A549 treated with DMSO at 1 μM for 4 hours (cell line): ENCODE data around the gene ASNS. TPM values are rescaled to one million over a fixed set of nuclear protein-coding genes. Genes with fewer than 3 reads are reported as not detected.

Source experiments
- total RNA-seq: library from RNA; stranded (reverse); fragments of 200-300 nt; extraction: Qiagen RNA extraction; gene quantifications from 5 replicates; pipeline ENCODE4 v1.2.3, GENCODE V29; 2022; ENCODE audit warnings: low read depth

Gene ASNS, protein sequence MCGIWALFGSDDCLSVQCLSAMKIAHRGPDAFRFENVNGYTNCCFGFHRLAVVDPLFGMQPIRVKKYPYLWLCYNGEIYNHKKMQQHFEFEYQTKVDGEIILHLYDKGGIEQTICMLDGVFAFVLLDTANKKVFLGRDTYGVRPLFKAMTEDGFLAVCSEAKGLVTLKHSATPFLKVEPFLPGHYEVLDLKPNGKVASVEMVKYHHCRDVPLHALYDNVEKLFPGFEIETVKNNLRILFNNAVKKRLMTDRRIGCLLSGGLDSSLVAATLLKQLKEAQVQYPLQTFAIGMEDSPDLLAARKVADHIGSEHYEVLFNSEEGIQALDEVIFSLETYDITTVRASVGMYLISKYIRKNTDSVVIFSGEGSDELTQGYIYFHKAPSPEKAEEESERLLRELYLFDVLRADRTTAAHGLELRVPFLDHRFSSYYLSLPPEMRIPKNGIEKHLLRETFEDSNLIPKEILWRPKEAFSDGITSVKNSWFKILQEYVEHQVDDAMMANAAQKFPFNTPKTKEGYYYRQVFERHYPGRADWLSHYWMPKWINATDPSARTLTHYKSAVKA
- 55.5 to 70.9 TPM (median 58.6 TPM) in 5 replicates for total RNA-seq

DNA sequence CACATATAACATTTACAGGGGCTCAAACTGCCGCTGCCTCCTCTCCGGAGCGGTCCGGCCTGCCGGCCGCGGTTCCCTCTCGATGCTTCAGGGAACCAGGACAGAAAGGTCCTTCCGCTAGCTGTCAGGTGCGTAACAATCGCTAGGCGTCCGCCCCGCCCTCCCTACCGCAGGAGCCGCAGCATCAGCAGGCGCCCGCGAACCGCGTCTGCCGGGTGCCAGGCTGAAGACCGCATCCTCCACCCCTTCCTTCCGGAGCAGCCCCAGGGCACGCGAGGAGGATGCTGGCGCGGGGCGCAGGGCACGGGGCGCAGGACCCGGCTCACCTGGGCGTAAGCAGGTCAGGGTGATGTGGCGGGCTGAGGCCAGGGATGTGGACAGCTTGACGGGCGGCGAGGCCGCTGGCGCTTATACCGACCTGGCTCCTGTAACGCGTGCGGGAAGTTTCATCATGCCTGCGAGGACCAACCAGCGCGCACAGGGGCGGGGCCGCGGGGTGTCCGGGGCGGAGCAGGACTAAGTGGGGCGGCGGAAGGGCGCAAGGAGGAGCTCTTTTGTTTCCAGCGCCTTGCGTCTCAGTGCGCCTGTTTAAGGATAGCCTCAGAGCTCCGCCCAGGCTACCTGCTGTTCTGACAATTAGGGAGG is at the start of gene ASNS:
Gene ASNS, minus strand, starts transcription at position 384 of the 645 bp plus-strand sequence. CDS start 3,252 bp downstream, outside the sequence.

Other genes starting within 250 kb of the ASNS start
- 0.09 to 0.13 TPM in 2 of 5 replicates, not detected in the others for gene TAC1, start 140.3 kb downstream of the ASNS start, total RNA-seq
- gene OCM2, start 117.8 kb upstream of the ASNS start, total RNA-seq, result not detected in 5 replicates
- gene LMTK2, start 234.5 kb upstream of the ASNS start, total RNA-seq, result 11.0 to 13.5 TPM (median 12.4 TPM) in 5 replicates